ENCODE results near the gene TDRKH. TPM values are rescaled to one million over a fixed set of nuclear protein-coding genes. Genes with fewer than 3 reads are reported as not detected.
"Not testable (repeated sequence)": the region's sequence is repeated elsewhere in the genome, so short reads cannot be mapped to it uniquely, and the experiment has no call there.

Gene TDRKH
- total RNA-seq, 1 donor: 1.7 TPM

- no peak for DNase-seq (ENCODE audit: low read depth)
- no peak overlapping the region for H3K4me3 ChIP-seq (ENCODE audit: low read depth, low read length)
- TF ChIP-seq CTCF (IDR thresholded peaks at IDR 0.05; ENCODE audit: insufficient read depth, low read depth, low read length): no peak
Measured at GRCh38 chr1:151799179-151800022, 9.1 kb upstream of the TDRKH start.

- no peak overlapping the region for H3K4me3 ChIP-seq (ENCODE audit: low read depth, low read length)
- TF ChIP-seq CTCF (IDR thresholded peaks at IDR 0.05; ENCODE audit: insufficient read depth, low read depth, low read length): no peak
- no peak for DNase-seq (ENCODE audit: low read depth)
Measured at GRCh38 chr1:151798571-151798970, 8.3 kb upstream of the TDRKH start.

GRCh38 chr1:151790940-151791651 lies 796 bp upstream of the TDRKH start:
- no peak for TF ChIP-seq CTCF (IDR thresholded peaks at IDR 0.05; ENCODE audit: insufficient read depth, low read depth, low read length)
- peak; percentile 10 for DNase-seq (ENCODE audit: low read depth)

GRCh38 chr1:151787689-151788088 lies 2.6 kb downstream of the TDRKH start:
- no peak overlapping the region for H3K4me3 ChIP-seq (ENCODE audit: low read depth, low read length)
- no peak for TF ChIP-seq CTCF (IDR thresholded peaks at IDR 0.05; ENCODE audit: insufficient read depth, low read depth, low read length)
- DNase-seq (ENCODE audit: low read depth): no peak

More at GRCh38 chr1:151790940-151791651, 796 bp upstream of the TDRKH start:
- H3K4me3 ChIP-seq (ENCODE audit: low read depth, low read length): peak overlapping the region; percentile 69

- TF ChIP-seq CTCF (IDR thresholded peaks at IDR 0.05; ENCODE audit: insufficient read depth, low read depth, low read length): no peak
- DNase-seq (ENCODE audit: low read depth): no peak
- H3K4me3 ChIP-seq (ENCODE audit: low read depth, low read length): no peak overlapping the region
Measured at GRCh38 chr1:151783796-151784195, 6.5 kb downstream of the TDRKH start.

GRCh38 chr1:151782741-151783140 lies 7.6 kb downstream of the TDRKH start:
- no peak for DNase-seq (ENCODE audit: low read depth)
- H3K4me3 ChIP-seq (ENCODE audit: low read depth, low read length): no peak overlapping the region
- TF ChIP-seq CTCF (IDR thresholded peaks at IDR 0.05; ENCODE audit: insufficient read depth, low read depth, low read length): no peak

- not testable (repeated sequence) for H3K4me3 ChIP-seq (ENCODE audit: low read depth, low read length)
Measured at GRCh38 chr1:151782026-151782425, 8.3 kb downstream of the TDRKH start.

GRCh38 chr1:151780736-151781135 lies 9.6 kb downstream of the TDRKH start:
- DNase-seq (ENCODE audit: low read depth); H3K4me3 ChIP-seq (ENCODE audit: low read depth, low read length): not testable (repeated sequence)

More at GRCh38 chr1:151782026-151782425, 8.3 kb downstream of the TDRKH start:
- not testable (repeated sequence) for DNase-seq (ENCODE audit: low read depth)
